HCT116 (cell line): ENCODE measurements around the gene SART3. TPM values are rescaled to one million over a fixed set of nuclear protein-coding genes. Genes with fewer than 3 reads are reported as not detected.

Experiments used
- ATAC-seq: fragments of 200-7000 bp; cut with Tn5 transposase; 2 replicates; pipeline ENCODE4 v1.9.1; 2020; ENCODE audit warnings: mild to moderate bottlenecking, moderate library complexity
- BruUV-seq: library from RNA; stranded (reverse); fragments of 400-500 nt; replicated peaks from 2 replicates; lab custom pipeline; 2021; lab: Mats Ljungman, UMichigan
- CTCF ChIA-PET: fragments of 300-600 bp; sonication (Branson Sonifier 250); formaldehyde crosslinking; loops from one replicate; lab custom pipeline; 2021; ENCODE audit warnings: antibody characterized with exemption; lab: Charles Lee
- POLR2A ChIA-PET: fragments of 300-600, 350-600 bp; sonication (Branson Sonifier 250); formaldehyde crosslinking; loops from one replicate; lab custom pipeline; 2021; ENCODE audit warnings: antibody characterized with exemption; lab: Charles Lee
- RAD21 ChIA-PET, 2 experiments: fragments of 300-600 bp; sonication (Branson Sonifier 250); formaldehyde crosslinking; loops; one replicate each; lab custom pipeline; 2023; ENCODE audit warnings: low total read pairs in 2 of 2; ENCODE audit not compliant: uncharacterized antibody in 2 of 2, unreplicated experiment in 2 of 2, low non-redundant PET in 1 of 2; lab: Charles Lee
- DNase-seq: peaks from one replicate; pipeline ENCODE4 v3.0.0-alpha.2; 2010; ENCODE audit warnings: low read depth, low spot score
- H2AFZ ChIP-seq: fragments of 200-600 bp; shearing (Covaris generic), sonication (generic); 2 replicates; pipeline ENCODE4 v1.6.1; 2017; ENCODE audit warnings: low read depth, mixed run types, mixed read lengths, antibody characterized with exemption, low read length; ENCODE audit not compliant: poor library complexity, severe bottlenecking
- H3K27ac ChIP-seq: 2 replicates; pipeline ENCODE4 v1.5.1; 2012; ENCODE audit warnings: low read depth, low read length
- H3K27me3 ChIP-seq: fragments of 200-600 bp; sonication (generic); 2 replicates; pipeline ENCODE4 v1.6.1; 2016; ENCODE audit warnings: mixed run types, low read length, mixed read lengths; ENCODE audit not compliant: insufficient read depth
- H3K36me3 ChIP-seq, 2 experiments: fragments of 200-500 bp in 1 of 2; fragments of 200-600 bp in 1 of 2; sonication (Bioruptor generic) in 1 of 2; sonication (generic) in 1 of 2; 2 replicates each; pipeline versions ENCODE4 v1.5.1 to v1.6.1; 2014 to 2016; ENCODE audit warnings: low read length in 2 of 2, inconsistent platforms in 1 of 2, mixed read lengths in 1 of 2, mixed run types in 1 of 2; ENCODE audit not compliant: insufficient read depth in 2 of 2, control insufficient read depth in 1 of 2
- H3K4me1 ChIP-seq, 2 experiments: fragments of 200-600 bp in 1 of 2; sonication (generic) in 1 of 2; 2 replicates each; pipeline versions ENCODE4 v1.5.1 to v1.6.1; 2012 to 2017; ENCODE audit warnings: low read length in 2 of 2, inconsistent platforms in 1 of 2, mild to moderate bottlenecking in 1 of 2, mixed read lengths in 1 of 2, mixed run types in 1 of 2, moderate library complexity in 1 of 2; ENCODE audit not compliant: insufficient read depth in 2 of 2, control insufficient read depth in 1 of 2
- H3K4me2 ChIP-seq: fragments of 200-600 bp; sonication (generic); 2 replicates; pipeline ENCODE4 v1.6.1; 2017; ENCODE audit warnings: mixed run types, low read length, mixed read lengths
- H3K4me3 ChIP-seq, 2 experiments: fragments of 200-600 bp in 1 of 2; sonication (generic) in 1 of 2; replicated peaks in 1 of 2; 2 replicates each; pipeline ENCODE4 v1.5.1; 2011 to 2016; ENCODE audit warnings: low read length in 2 of 2, control low read depth in 1 of 2, low read depth in 1 of 2, mild to moderate bottlenecking in 1 of 2, mixed read lengths in 1 of 2, mixed run types in 1 of 2
- H3K79me2 ChIP-seq: fragments of 200-600 bp; sonication (generic); 2 replicates; pipeline ENCODE4 v1.6.1; 2017; ENCODE audit warnings: mild to moderate bottlenecking, mixed run types, low read length, moderate library complexity, mixed read lengths; ENCODE audit not compliant: insufficient read depth
- H3K9ac ChIP-seq: fragments of 200-600 bp; sonication (generic); 2 replicates; pipeline ENCODE4 v1.6.1; 2016; ENCODE audit warnings: low read length, mixed read lengths
- H3K9me2 ChIP-seq: fragments of 200-600 bp; sonication (generic), shearing (Covaris generic); 2 replicates; pipeline ENCODE4 v1.6.1; 2017; ENCODE audit warnings: mixed run types, mild to moderate bottlenecking, moderate library complexity; ENCODE audit not compliant: insufficient read depth
- H3K9me3 ChIP-seq, 2 experiments: fragments of 200-500 bp in 1 of 2; fragments of 200-600 bp in 1 of 2; sonication (Bioruptor generic) in 1 of 2; sonication (generic) in 1 of 2; 2 replicates each; pipeline ENCODE4 v1.6.1; 2014 to 2017; ENCODE audit warnings: low read length in 2 of 2, mixed read lengths in 2 of 2, inconsistent platforms in 1 of 2, low read depth in 1 of 2, mild to moderate bottlenecking in 1 of 2, mixed run types in 1 of 2, moderate library complexity in 1 of 2; ENCODE audit not compliant: control insufficient read depth in 1 of 2, insufficient read depth in 1 of 2
- H4K20me1 ChIP-seq: fragments of 200-600 bp; sonication (generic), shearing (Covaris generic); 2 replicates; pipeline ENCODE4 v1.6.1; 2017; ENCODE audit warnings: mixed run types, mild to moderate bottlenecking, moderate library complexity; ENCODE audit not compliant: insufficient read depth
- EGR1 ChIP-seq: IDR thresholded peaks from 2 replicates; pipeline ENCODE4 v1.6.1; 2012; ENCODE audit warnings: low read depth
- ELF1 ChIP-seq: IDR thresholded peaks from 2 replicates; pipeline ENCODE4 v1.6.1; 2012; ENCODE audit warnings: low read depth, borderline replicate concordance
- POLR2AphosphoS5 ChIP-seq: IDR thresholded peaks from 2 replicates; pipeline ENCODE4 v1.6.1; 2011; ENCODE audit warnings: mild to moderate bottlenecking, low read depth, low read length, moderate library complexity
- RAD21 ChIP-seq: IDR thresholded peaks from 2 replicates; pipeline ENCODE4 v1.6.1; 2012; ENCODE audit warnings: low read depth, mild to moderate bottlenecking
- SIN3A ChIP-seq: IDR thresholded peaks from 2 replicates; pipeline ENCODE4 v1.6.1; 2012; ENCODE audit warnings: low read depth
- SP1 ChIP-seq: IDR thresholded peaks from 2 replicates; pipeline ENCODE4 v1.6.1; 2012; ENCODE audit warnings: low read depth
- SRF ChIP-seq: IDR thresholded peaks from 2 replicates; pipeline ENCODE4 v1.6.1; 2012; ENCODE audit warnings: low read depth
- TCF7L2 ChIP-seq: IDR thresholded peaks from 2 replicates; pipeline ENCODE4 v1.7.0; 2011; ENCODE audit warnings: borderline replicate concordance, inconsistent platforms; ENCODE audit not compliant: insufficient read depth, insufficient read length; ENCODE audit errors: extremely low read depth
- YY1 ChIP-seq: IDR thresholded peaks from 2 replicates; pipeline ENCODE4 v1.6.1; 2011; ENCODE audit warnings: low read length, low read depth, moderate library complexity, mild to moderate bottlenecking; ENCODE audit not compliant: insufficient replicate concordance; ENCODE audit errors: extremely low read depth
- ZFX ChIP-seq: fragments of 450-650 bp; IDR thresholded peaks from 2 replicates; pipeline ENCODE4 v1.6.1; 2017
- intact Hi-C: fragments of 100-400 bp; cut with micrococcal nuclease; formaldehyde crosslinking; loops from 2 replicates; pipeline ENCODE4 v1.10.0; 2022
- total RNA-seq: library from RNA; stranded (reverse); gene quantifications from one replicate; pipeline ENCODE4 v1.2.1, GENCODE V29; 2021; ENCODE audit not compliant: unreplicated experiment
- TF ChIP-seq, protein P1 (sequence below): IDR thresholded peaks from 2 replicates; pipeline ENCODE4 v1.6.1; 2012
- TF ChIP-seq, protein P2 (sequence below): IDR thresholded peaks from 2 replicates; pipeline ENCODE4 v1.6.1; 2011; ENCODE audit warnings: mild to moderate bottlenecking, low read length, moderate library complexity; ENCODE audit not compliant: insufficient replicate concordance; ENCODE audit errors: extremely low read depth
- TF ChIP-seq, protein P3 (sequence below): IDR thresholded peaks from 2 replicates; pipeline ENCODE4 v1.6.1; 2012; ENCODE audit warnings: low read depth

The SART3 gene
- total RNA-seq, 1 experiment from 2014 or later, result 76.1 TPM

DNA sequence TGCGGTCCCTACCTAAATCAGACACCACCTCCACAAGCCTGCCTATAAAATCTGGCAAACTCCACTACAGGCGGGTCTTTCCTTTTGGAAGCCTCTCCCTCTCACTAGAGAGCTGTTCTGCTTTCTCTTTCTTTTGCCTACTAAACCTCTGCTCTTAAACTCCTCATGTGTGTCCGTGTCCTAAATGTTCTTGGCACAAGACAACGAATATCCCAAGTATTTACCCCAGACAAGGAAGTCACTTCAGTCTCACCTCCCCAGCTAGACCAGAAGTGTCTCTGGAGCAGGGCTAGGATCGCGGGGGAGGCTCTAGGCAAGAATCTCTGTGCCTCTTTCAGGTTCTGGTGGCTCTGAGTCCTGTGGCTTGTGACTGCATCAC lies 83.1 kb downstream of the SART3 start:
- H3K27me3 ChIP-seq, result peaks cover 21% of the 10 kb centered on the region
- no TSS peak for BruUV-seq
- no peak overlapping the region for H3K4me2 ChIP-seq
- H3K36me3 ChIP-seq, result no peaks in the 10 kb centered on the region
- peaks cover 4 to 6% of the 10 kb centered on the region in 2 experiments; a peak in 3 of 4 replicates for H3K4me1 ChIP-seq
- intact Hi-C loops, result no loop called here
- no peak for TF ChIP-seq EGR1
- TF ChIP-seq, protein P1, sequence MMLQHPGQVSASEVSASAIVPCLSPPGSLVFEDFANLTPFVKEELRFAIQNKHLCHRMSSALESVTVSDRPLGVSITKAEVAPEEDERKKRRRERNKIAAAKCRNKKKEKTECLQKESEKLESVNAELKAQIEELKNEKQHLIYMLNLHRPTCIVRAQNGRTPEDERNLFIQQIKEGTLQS, result no peak
- TF ChIP-seq, protein P2, sequence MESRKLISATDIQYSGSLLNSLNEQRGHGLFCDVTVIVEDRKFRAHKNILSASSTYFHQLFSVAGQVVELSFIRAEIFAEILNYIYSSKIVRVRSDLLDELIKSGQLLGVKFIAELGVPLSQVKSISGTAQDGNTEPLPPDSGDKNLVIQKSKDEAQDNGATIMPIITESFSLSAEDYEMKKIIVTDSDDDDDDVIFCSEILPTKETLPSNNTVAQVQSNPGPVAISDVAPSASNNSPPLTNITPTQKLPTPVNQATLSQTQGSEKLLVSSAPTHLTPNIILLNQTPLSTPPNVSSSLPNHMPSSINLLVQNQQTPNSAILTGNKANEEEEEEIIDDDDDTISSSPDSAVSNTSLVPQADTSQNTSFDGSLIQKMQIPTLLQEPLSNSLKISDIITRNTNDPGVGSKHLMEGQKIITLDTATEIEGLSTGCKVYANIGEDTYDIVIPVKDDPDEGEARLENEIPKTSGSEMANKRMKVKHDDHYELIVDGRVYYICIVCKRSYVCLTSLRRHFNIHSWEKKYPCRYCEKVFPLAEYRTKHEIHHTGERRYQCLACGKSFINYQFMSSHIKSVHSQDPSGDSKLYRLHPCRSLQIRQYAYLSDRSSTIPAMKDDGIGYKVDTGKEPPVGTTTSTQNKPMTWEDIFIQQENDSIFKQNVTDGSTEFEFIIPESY, result no peak
- TF ChIP-seq SP1, result no peak
- TF ChIP-seq POLR2AphosphoS5, result no peak
- TF ChIP-seq SRF, result no peak
- no peak for TF ChIP-seq TCF7L2
- TF ChIP-seq RAD21, result no peak
- TF ChIP-seq SIN3A, result no peak
- TF ChIP-seq YY1, result no peak
- no peak for TF ChIP-seq ZFX
- TF ChIP-seq, protein P3, sequence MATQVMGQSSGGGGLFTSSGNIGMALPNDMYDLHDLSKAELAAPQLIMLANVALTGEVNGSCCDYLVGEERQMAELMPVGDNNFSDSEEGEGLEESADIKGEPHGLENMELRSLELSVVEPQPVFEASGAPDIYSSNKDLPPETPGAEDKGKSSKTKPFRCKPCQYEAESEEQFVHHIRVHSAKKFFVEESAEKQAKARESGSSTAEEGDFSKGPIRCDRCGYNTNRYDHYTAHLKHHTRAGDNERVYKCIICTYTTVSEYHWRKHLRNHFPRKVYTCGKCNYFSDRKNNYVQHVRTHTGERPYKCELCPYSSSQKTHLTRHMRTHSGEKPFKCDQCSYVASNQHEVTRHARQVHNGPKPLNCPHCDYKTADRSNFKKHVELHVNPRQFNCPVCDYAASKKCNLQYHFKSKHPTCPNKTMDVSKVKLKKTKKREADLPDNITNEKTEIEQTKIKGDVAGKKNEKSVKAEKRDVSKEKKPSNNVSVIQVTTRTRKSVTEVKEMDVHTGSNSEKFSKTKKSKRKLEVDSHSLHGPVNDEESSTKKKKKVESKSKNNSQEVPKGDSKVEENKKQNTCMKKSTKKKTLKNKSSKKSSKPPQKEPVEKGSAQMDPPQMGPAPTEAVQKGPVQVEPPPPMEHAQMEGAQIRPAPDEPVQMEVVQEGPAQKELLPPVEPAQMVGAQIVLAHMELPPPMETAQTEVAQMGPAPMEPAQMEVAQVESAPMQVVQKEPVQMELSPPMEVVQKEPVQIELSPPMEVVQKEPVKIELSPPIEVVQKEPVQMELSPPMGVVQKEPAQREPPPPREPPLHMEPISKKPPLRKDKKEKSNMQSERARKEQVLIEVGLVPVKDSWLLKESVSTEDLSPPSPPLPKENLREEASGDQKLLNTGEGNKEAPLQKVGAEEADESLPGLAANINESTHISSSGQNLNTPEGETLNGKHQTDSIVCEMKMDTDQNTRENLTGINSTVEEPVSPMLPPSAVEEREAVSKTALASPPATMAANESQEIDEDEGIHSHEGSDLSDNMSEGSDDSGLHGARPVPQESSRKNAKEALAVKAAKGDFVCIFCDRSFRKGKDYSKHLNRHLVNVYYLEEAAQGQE, result no peak
- TF ChIP-seq ELF1, result no peak
- DNase-seq, result no peak
- H3K9me2 ChIP-seq, result no peaks in the 10 kb centered on the region
- H3K9me3 ChIP-seq, result no peaks in the 10 kb centered on the region
- POLR2A ChIA-PET, result no interaction called here
- no peak overlapping the region for H2AFZ ChIP-seq
- no peak for ATAC-seq
- no peaks in the 10 kb centered on the region for H4K20me1 ChIP-seq
- H3K4me3 ChIP-seq, result no peak overlapping the region
- RAD21 ChIA-PET, result no interaction called here
- H3K27ac ChIP-seq, result no peak overlapping the region
- CTCF ChIA-PET, result no interaction called here
- no peaks in the 10 kb centered on the region for H3K79me2 ChIP-seq
- no peak overlapping the region for H3K9ac ChIP-seq
